Activated T-cell treated with anti-CD3 and anti-CD28 coated beads for 4 hours (primary cell): ENCODE results near the gene CDCA7.
"Not testable (repeated sequence)": the region's sequence is repeated elsewhere in the genome, so short reads cannot be mapped to it uniquely, and the experiment has no call there.

Experiments used
- DNase-seq: peaks from one replicate; pipeline ENCODE4 v3.0.0-alpha.2; 2020

The CDCA7 gene

DNA sequence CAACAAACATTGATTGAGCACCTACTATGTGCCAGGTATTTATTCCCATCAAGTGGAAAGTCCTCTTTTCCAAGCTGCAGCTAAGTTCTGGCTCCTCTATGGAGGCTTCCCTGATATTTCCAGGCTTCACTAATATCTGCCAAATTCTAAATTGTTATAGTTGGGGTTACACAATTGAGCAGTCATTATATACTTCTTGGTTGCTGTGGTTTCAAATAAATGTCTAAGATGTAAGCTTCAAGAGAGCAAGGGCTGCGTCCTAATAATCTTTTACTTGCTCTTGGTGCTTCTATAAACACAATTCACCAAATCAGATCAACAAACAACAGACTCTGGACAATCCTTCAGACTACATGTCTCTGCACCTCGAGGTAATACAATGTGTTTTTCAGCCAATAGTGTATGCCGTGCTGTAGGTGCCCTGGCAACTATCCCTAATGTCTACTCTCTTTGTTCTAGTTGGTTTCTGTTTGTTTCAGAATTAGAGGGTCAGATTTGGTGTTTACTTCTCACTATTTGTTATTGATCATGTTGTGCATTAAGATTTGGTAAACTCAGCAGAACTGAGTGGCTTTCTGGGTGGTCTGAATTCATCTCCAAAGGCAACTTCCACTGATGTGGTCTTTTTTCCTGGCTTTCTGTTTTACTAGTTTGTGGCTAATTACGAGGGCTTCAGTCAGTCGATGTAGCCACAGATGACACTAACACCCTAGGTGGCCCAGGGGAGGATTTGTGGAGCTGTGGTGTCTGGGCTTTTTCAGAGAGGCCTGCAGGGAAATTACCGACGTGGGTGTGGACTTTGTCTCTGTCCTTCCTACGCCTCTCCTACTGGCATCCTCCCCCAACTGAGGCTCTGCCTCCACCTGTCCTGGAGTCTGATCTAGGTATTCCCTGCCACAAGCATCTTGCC is 50.4 kb downstream of the CDCA7 start:
- no peak for DNase-seq

DNA sequence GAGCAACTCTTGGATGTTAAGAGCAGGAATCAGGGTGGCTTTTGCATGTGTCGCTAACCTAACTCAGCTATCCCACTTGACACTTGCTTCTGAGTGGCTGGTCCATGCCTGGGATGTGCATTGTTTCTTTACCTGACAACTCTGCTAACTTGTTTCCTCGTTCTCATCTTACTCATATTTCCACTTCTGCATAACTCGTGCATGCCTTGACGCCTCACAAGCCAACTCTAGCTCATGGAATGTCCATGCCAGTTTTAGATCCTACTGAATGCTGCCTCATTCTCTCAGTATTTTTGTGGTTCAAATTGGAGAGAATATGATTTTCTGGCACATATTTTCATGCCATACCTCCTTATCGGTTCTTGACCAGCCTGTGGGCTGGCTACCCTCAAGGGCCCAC is 52.5 kb downstream of the CDCA7 start:
- no peak for DNase-seq

DNA sequence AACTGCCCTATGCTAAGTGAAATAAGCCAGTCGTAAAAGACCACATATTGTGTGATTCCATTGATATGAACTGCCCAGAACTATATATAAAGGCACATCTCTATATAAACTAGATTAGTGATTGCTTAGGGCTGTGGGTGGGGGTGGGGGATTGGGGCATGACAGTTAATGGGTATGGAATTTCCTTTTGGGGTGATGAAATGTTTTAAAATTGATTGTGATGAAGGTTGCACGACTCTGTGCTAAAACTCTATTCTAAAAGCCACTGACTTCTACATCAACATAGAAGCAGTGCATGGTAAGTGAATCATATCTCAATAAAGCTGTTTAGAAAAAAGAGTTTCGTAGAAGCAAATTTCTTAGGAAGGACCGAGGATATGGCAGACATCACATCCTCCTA is 53.0 kb downstream of the CDCA7 start:
- DNase-seq: no peak

DNA sequence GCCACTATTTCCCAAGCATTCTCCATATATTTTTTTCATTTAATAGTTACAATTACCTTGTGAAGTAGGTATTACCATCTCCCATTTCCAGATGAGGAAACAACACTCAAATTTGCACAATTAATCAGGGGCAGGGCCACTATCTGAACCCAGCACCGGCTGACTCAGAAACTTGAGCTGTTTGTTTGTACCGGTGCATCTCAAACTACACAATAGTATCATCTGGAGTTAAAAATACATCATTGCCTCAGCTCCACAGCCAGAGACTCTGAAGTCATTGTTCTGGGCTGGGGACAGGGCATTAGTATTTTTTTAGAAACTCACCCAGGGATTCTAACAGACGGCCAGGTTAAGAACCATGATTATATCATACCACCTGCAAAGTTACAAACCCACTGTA is 55.9 kb downstream of the CDCA7 start:
- no peak for DNase-seq

DNA sequence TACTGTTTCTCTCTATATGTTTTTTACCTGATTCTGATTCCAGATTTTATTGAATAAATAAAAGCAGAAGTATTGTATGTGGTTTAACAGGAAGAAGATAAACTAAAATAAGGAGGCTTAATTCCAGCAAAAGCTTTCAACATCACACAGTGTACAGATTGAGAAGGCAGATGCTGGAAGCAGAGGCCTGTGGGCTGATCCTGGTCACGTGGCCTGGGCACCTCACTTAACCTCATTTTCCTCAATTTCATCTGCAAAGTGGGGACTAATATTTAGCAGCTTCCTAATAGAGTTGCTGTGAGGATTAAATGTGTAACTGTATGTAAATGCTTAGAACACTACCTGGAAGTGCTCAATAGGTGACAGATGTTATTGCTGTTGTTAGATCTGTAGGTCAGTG is 58.0 kb downstream of the CDCA7 start:
- no peak for DNase-seq

DNA sequence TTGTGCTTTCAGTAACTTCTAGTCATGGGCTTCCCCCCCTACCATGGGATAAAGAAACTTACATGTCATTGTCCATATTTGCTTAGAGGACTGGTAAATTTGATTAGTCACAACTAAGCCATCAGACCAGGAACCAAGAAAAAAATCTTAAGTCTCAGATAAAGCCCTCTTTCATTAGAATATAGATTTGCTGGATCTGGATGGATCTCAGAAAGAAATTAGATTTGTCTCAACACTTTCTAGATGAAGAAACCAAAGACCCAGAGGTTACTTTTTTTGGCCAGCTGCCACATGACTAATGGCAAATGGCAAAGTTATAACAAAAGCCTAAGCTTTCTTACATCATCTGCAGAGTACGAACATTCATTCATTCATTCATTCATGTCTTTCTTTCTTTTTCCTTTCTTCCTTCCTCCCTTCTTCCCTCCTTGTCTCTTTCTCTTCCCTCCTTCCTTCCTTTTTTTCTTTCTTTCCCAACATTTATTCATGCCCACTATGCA is 60.2 kb downstream of the CDCA7 start:
- no peak for DNase-seq

DNA sequence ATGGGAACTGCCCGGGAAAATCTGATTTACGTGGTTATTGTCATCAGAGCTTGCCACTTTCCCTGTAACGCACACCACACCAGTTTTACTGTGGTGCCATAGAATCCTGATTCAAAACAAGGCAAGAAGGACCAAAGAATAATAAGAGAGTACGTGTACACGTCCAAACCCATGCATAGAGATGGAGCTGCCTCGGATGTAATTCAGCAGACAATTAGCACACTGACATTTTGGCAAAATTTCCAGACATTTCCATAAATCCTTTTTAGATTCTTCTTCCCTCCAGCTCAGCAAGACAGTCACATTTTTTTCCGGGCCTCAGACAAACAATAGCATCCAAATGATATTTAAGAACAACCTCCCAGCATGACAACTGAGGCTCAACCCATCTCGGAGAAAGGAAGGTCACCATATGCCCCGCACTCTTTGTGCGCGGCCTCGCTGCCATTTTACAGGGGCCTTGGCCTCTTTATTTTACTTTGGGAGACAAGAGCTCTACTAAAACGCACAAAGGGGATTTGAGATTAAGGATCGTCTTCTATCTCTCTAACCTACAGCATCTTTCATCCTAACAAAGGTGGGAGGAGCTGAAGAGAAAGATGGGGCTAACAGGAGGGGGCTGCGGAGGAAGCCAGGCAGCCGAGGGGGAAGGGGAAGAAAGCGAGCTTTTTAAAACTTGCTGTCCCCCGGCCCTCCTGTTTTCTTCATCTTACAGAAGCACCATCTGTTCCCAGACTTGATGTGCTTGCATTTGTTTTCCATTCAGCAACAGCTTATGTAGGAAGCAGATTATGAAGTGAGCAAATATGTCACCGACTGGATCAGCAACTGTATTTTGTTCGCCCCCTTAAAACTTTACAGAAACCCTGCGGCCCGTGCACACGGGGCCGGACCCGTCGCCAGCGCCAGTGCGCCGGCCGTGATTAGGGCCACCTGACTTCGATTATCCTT is 61.0 kb downstream of the CDCA7 start:
- DNase-seq: no peak

DNA sequence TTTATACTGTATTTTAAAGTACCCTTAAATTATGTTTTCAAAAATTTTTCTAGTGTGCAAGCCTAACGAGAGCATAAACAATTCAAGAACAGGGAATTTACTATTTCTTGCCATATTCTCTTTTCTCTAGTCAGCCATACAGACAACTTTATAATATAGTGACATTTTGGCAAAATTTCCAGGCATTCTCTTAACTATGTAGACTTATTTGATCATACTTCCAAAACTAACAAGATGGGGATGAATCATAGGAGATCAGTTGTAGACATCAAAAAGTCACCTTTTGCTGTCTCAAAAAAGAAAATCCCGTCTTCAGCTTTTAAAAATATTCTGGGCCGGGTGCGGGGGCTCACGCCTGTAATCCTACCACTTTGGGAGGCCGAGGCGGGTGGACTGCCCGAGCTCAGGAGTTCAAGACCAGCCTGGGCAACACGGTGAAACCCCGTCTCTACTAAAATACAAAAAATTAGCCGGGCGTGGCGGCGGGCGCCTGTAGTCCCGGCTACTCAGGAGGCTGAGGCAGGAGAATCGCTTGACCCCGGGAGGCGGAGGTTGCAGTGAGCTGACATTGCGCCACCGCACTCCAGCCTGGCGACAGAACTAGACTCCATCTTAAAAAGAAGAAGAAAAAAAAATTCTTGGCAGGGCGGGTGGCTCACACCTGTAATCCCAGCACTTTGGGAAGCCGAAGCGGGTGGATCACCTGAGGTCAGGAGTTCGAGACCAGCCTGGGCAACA is 61.9 kb downstream of the CDCA7 start:
- DNase-seq: not testable (repeated sequence)

DNA sequence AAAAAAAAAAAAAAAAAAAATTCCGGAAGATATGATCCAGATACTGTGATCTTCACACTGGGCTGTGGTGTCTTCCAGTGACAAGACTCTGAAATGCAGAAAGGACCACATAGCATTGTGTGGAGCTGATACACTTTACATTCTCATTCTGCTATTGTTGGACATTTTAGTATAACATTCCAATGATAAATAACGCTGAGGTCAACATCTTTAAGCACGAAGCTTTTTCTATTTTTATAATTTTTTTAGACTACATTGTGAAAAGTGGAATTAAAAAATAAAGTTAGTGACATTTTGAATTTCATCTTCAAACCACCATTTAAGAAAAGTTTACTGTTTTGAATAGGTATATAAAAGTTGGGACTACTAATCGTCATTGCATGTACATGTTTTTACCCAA is 62.7 kb downstream of the CDCA7 start:
- no peak for DNase-seq

DNA sequence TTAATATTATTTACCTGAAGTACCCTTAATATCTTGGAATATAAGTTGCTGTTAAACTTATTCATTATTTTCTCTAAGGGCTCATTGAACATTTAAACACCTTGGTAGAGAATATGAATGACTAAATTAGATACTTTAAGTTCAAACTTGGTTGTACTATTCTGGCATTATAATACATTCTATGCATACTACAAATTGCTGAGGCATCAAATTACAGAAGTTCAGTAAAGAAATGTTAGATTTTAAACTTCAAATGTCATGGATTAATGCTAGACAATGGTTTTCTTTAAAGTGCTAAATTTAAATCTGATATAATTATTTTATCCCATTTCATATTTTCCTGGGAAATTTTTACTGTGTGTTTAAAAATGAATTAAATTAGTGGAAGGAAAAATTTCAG is 63.1 kb downstream of the CDCA7 start:
- DNase-seq: no peak
